Keratinocyte (primary cell): ENCODE data around the gene HLA-DMA. TPM values are rescaled to one million over a fixed set of nuclear protein-coding genes. Genes with fewer than 3 reads are reported as not detected.

ENCODE experiments used
- DNase-seq: peaks from one replicate; pipeline ENCODE4 v3.0.0-alpha.2; 2011; ENCODE audit warnings: low read depth, missing footprints, low spot score
- FAIRE-seq: peaks from 2 replicates; lab custom pipeline; 2011; peaks lifted over from hg19 to GRCh38; lab: Jason Lieb, UNC
- H2AFZ ChIP-seq: 2 replicates; pipeline ENCODE4 v1.6.0; 2012; ENCODE audit warnings: low read length, control low read depth, inconsistent platforms; ENCODE audit not compliant: control insufficient read depth
- H3K27ac ChIP-seq: 2 replicates; pipeline ENCODE4 v1.5.1; 2011; ENCODE audit warnings: low read length; ENCODE audit not compliant: control insufficient read depth, insufficient read depth
- H3K27me3 ChIP-seq: 3 replicates; pipeline ENCODE4 v1.6.0; 2011; ENCODE audit warnings: low read length; ENCODE audit not compliant: control insufficient read depth, insufficient read depth; ENCODE audit errors: extremely low read depth
- H3K36me3 ChIP-seq, 2 experiments: 2 replicates in 1 of 2; 3 replicates in 1 of 2; pipeline ENCODE4 v1.5.1; 2011; ENCODE audit warnings: low read length in 2 of 2, mild to moderate bottlenecking in 1 of 2; ENCODE audit not compliant: control insufficient read depth in 2 of 2, insufficient read depth in 2 of 2; ENCODE audit errors: extremely low read depth in 1 of 2
- H3K4me1 ChIP-seq: 3 replicates; pipeline ENCODE4 v1.5.1; 2011; ENCODE audit warnings: low read length; ENCODE audit not compliant: control insufficient read depth, insufficient read depth; ENCODE audit errors: extremely low read depth
- H3K4me2 ChIP-seq: 3 replicates; pipeline ENCODE4 v1.6.0; 2011; ENCODE audit warnings: low read depth, low read length; ENCODE audit not compliant: control insufficient read depth, insufficient read depth; ENCODE audit errors: extremely low read depth
- H3K4me3 ChIP-seq, 3 experiments: fragments of 200-600 bp in 1 of 3; sonication (generic) in 1 of 3; 2 replicates in 2 of 3; 3 replicates in 1 of 3; pipeline ENCODE4 v1.5.1; 2011 to 2016; ENCODE audit warnings: low read length in 3 of 3, mild to moderate bottlenecking in 3 of 3, control low read depth in 2 of 3, inconsistent platforms in 1 of 3, low read depth in 1 of 3, mixed read lengths in 1 of 3, mixed run types in 1 of 3, moderate library complexity in 1 of 3; ENCODE audit not compliant: control insufficient read depth in 2 of 3, insufficient read depth in 2 of 3; ENCODE audit errors: extremely low read depth in 1 of 3
- H3K79me2 ChIP-seq: 2 replicates; pipeline ENCODE4 v1.6.0; 2012; ENCODE audit warnings: low read length; ENCODE audit not compliant: control insufficient read depth, insufficient read depth
- H3K9ac ChIP-seq: 3 replicates; pipeline ENCODE4 v1.6.0; 2011; ENCODE audit warnings: low read length; ENCODE audit not compliant: control insufficient read depth, insufficient read depth; ENCODE audit errors: extremely low read depth
- H3K9me1 ChIP-seq: 3 replicates; pipeline ENCODE4 v1.6.0; 2011; ENCODE audit warnings: low read length; ENCODE audit not compliant: control insufficient read depth, insufficient read depth; ENCODE audit errors: extremely low read depth
- H3K9me3 ChIP-seq: 2 replicates; pipeline ENCODE4 v1.5.1; 2012; ENCODE audit warnings: low read depth, low read length; ENCODE audit not compliant: control insufficient read depth
- H4K20me1 ChIP-seq: 3 replicates; pipeline ENCODE4 v1.6.0; 2011; ENCODE audit warnings: low read length; ENCODE audit not compliant: control insufficient read depth, insufficient read depth; ENCODE audit errors: extremely low read depth
- CTCF ChIP-seq, 3 experiments: IDR thresholded peaks in 1 of 3; conservative IDR thresholded peaks in 1 of 3; optimal IDR thresholded peaks in 1 of 3; 2 replicates in 2 of 3; 3 replicates in 1 of 3; pipeline versions ENCODE3 to v1.5.1; 2011; ENCODE audit warnings: low read length in 3 of 3, mild to moderate bottlenecking in 3 of 3, moderate library complexity in 2 of 3, control low read depth in 1 of 3, inconsistent platforms in 1 of 3; ENCODE audit not compliant: insufficient read depth in 2 of 3; ENCODE audit errors: extremely low read depth in 1 of 3
- EZH2 ChIP-seq: IDR thresholded peaks from one replicate; pipeline ENCODE4 v1.6.1; 2012; ENCODE audit warnings: inconsistent platforms, mild to moderate bottlenecking, low read length, moderate library complexity
- dilution Hi-C: fragments of 300-500 bp; cut with MboI; formaldehyde crosslinking; loops from one replicate; pipeline ENCODE4 v1.7.0; 2020; ENCODE audit warnings: low sequenced_read_pairs; ENCODE audit not compliant: extremely low pct_ligation_motif_present
- polyA plus RNA-seq, 5 experiments: library from polyadenylated mRNA; depleted of rRNA in 3 of 5; stranded (reverse) in 3 of 5; stranded (forward) in 1 of 5; unstranded in 1 of 5; fragments of >200 nt; gene quantifications; 1 replicate in 1 of 5; 2 replicates in 3 of 5; 3 replicates in 1 of 5; pipeline versions ENCODE4 v1.2.1 to v1.2.3, GENCODE V29; 2011 to 2012; ENCODE audit warnings: missing spikeins in 2 of 5, low read depth in 1 of 5, low replicate concordance in 1 of 5

Gene HLA-DMA
- polyA plus RNA-seq, 1 donor (not counting 4 experiments of a cell fraction or from before 2014, with no cell fraction given) = 2.6 TPM

- no peaks in the 10 kb centered on the region for H3K9me1 ChIP-seq
- H3K27me3 ChIP-seq = no peaks in the 10 kb centered on the region
- H3K36me3 ChIP-seq = no peaks in the 10 kb centered on the region
- H3K4me3 ChIP-seq = no peak overlapping the region
- H3K4me1 ChIP-seq = peaks cover 4% of the 10 kb centered on the region
- no peak for TF ChIP-seq CTCF (optimal IDR thresholded peaks at IDR 0.05 in 1 of 3, IDR thresholded peaks at IDR 0.05 in 1 of 3, conservative IDR thresholded peaks at IDR 0.05 in 1 of 3; ENCODE audit: extremely low read depth in 1 of 3, insufficient read depth in 2 of 3, low read length in 3 of 3)
- TF ChIP-seq EZH2 = no peak
- FAIRE-seq (no peak), DNase-seq (no peak)
- no peaks in the 10 kb centered on the region for H4K20me1 ChIP-seq
- no peaks in the 10 kb centered on the region for H3K79me2 ChIP-seq
- H3K4me2 ChIP-seq = no peak overlapping the region
- no peaks in the 10 kb centered on the region for H3K9me3 ChIP-seq
- no peak overlapping the region for H3K9ac ChIP-seq
- H2AFZ ChIP-seq = no peak overlapping the region
- no peak overlapping the region for H3K27ac ChIP-seq
- dilution Hi-C loops = no loop called here
These were observed 2.9 kb downstream of the HLA-DMA start for GRCh38 chr6:32950010-32950409.

GRCh38 chr6:32949113-32949512 is 3.8 kb downstream of the HLA-DMA start:
- no peaks in the 10 kb centered on the region for H3K27me3 ChIP-seq
- TF ChIP-seq CTCF (optimal IDR thresholded peaks at IDR 0.05 in 1 of 3, IDR thresholded peaks at IDR 0.05 in 1 of 3, conservative IDR thresholded peaks at IDR 0.05 in 1 of 3; ENCODE audit: extremely low read depth in 1 of 3, insufficient read depth in 2 of 3, low read length in 3 of 3) = no peak
- no peak for TF ChIP-seq EZH2
- H3K79me2 ChIP-seq = no peaks in the 10 kb centered on the region
- H3K4me2 ChIP-seq = no peak overlapping the region
- dilution Hi-C loops = no loop called here
- H3K27ac ChIP-seq = no peak overlapping the region
- no peaks in the 10 kb centered on the region for H3K36me3 ChIP-seq
- H3K4me1 ChIP-seq = peaks cover 4% of the 10 kb centered on the region
- no peak for DNase-seq
- no peak overlapping the region for H3K9ac ChIP-seq
- H3K9me3 ChIP-seq = no peaks in the 10 kb centered on the region
- no peaks in the 10 kb centered on the region for H3K9me1 ChIP-seq
- no peak for FAIRE-seq
- H4K20me1 ChIP-seq = no peaks in the 10 kb centered on the region
- H2AFZ ChIP-seq = no peak overlapping the region
- no peak overlapping the region for H3K4me3 ChIP-seq
